Measurements from ENCODE around the gene KDM4B. TPM values are rescaled to one million over a fixed set of nuclear protein-coding genes. Genes with fewer than 3 reads are reported as not detected.

The KDM4B gene
- total RNA-seq, 1 donor from 2014 or later, result 21.2 TPM

GRCh38 chr19:5080030-5080654 is 111.2 kb downstream of the KDM4B start:
- peaks cover 1% of the 10 kb centered on the region for H3K36me3 ChIP-seq (ENCODE audit: control insufficient read depth, insufficient read depth, low read length)
- TF ChIP-seq CTCF (IDR thresholded peaks at IDR 0.05; ENCODE audit: insufficient read depth, low read length, poor library complexity, severe bottlenecking), result peak; percentile 3
- DNase-seq (ENCODE audit: low read depth), result no peak

GRCh38 chr19:5080809-5081208 is 111.9 kb downstream of the KDM4B start:
- no peak for TF ChIP-seq CTCF (IDR thresholded peaks at IDR 0.05; ENCODE audit: insufficient read depth, low read length, poor library complexity, severe bottlenecking)
- DNase-seq (ENCODE audit: low read depth), result no peak

More at GRCh38 chr19:5080030-5080654, 111.2 kb downstream of the KDM4B start:
- H3K27me3 ChIP-seq (ENCODE audit: control insufficient read depth, insufficient read depth, low read length), result no peaks in the 10 kb centered on the region
- H3K4me3 ChIP-seq (ENCODE audit: low read depth, low read length), result no peak overlapping the region

GRCh38 chr19:5081443-5082161 is 112.7 kb downstream of the KDM4B start:
- TF ChIP-seq CTCF (IDR thresholded peaks at IDR 0.05; ENCODE audit: insufficient read depth, low read length, poor library complexity, severe bottlenecking), result no peak
- DNase-seq (ENCODE audit: low read depth), result no peak
- Histone ChIP-seq H3K36me3 (ENCODE audit: control insufficient read depth, insufficient read depth, low read length) (peaks cover 1% of the 10 kb centered on the region), H3K27me3 (ENCODE audit: control insufficient read depth, insufficient read depth, low read length) (no peaks in the 10 kb centered on the region), H3K4me3 (ENCODE audit: low read depth, low read length) (no peak overlapping the region)

More at GRCh38 chr19:5080809-5081208, 111.9 kb downstream of the KDM4B start:
- peaks cover 1% of the 10 kb centered on the region for H3K36me3 ChIP-seq (ENCODE audit: control insufficient read depth, insufficient read depth, low read length)
- no peaks in the 10 kb centered on the region for H3K27me3 ChIP-seq (ENCODE audit: control insufficient read depth, insufficient read depth, low read length)
- H3K4me3 ChIP-seq (ENCODE audit: low read depth, low read length), result no peak overlapping the region

- TF ChIP-seq CTCF (IDR thresholded peaks at IDR 0.05; ENCODE audit: insufficient read depth, low read length, poor library complexity, severe bottlenecking), result no peak
- no peaks in the 10 kb centered on the region for H3K27me3 ChIP-seq (ENCODE audit: control insufficient read depth, insufficient read depth, low read length)
Measured at GRCh38 chr19:5083547-5083965, 114.6 kb downstream of the KDM4B start.

GRCh38 chr19:5085566-5085965 is 116.7 kb downstream of the KDM4B start:
- Histone ChIP-seq H3K4me3 (ENCODE audit: low read depth, low read length) (no peak overlapping the region), H3K36me3 (ENCODE audit: control insufficient read depth, insufficient read depth, low read length) (no peaks in the 10 kb centered on the region), H3K27me3 (ENCODE audit: control insufficient read depth, insufficient read depth, low read length) (no peaks in the 10 kb centered on the region)
- no peak for TF ChIP-seq CTCF (IDR thresholded peaks at IDR 0.05; ENCODE audit: insufficient read depth, low read length, poor library complexity, severe bottlenecking)
- DNase-seq (ENCODE audit: low read depth), result no peak

More at GRCh38 chr19:5083547-5083965, 114.6 kb downstream of the KDM4B start:
- Histone ChIP-seq H3K4me3 (ENCODE audit: low read depth, low read length) (no peak overlapping the region), H3K36me3 (ENCODE audit: control insufficient read depth, insufficient read depth, low read length) (no peaks in the 10 kb centered on the region)
- no peak for DNase-seq (ENCODE audit: low read depth)

All from kidney epithelial cell (primary cell).